K562 (cell line): Measurements from ENCODE around the gene FADS6.

Source experiments
- CREB1 ChIP-seq, 2 experiments: sonication (generic) in 1 of 2; formaldehyde crosslinking in 1 of 2; IDR thresholded peaks; 2 replicates each; pipeline versions ENCODE4 v1.6.1 to v1.8.0; 2012 to 2022; ENCODE audit warnings: inconsistent platforms in 1 of 2, mild to moderate bottlenecking in 1 of 2, missing genetic modification reagents in 1 of 2, moderate library complexity in 1 of 2
- NR2C2 ChIP-seq, 2 experiments: fragments of 200-800 bp in 1 of 2; sonication (Bioruptor generic) in 1 of 2; sonication (generic) in 1 of 2; formaldehyde crosslinking in 1 of 2; IDR thresholded peaks; 2 replicates each; pipeline versions ENCODE4 v1.6.1 to v1.8.0; 2016 to 2022; ENCODE audit warnings: mild to moderate bottlenecking in 1 of 2, missing compliant biosample characterization in 1 of 2, missing genetic modification characterization in 1 of 2, missing genetic modification reagents in 1 of 2

DNA sequence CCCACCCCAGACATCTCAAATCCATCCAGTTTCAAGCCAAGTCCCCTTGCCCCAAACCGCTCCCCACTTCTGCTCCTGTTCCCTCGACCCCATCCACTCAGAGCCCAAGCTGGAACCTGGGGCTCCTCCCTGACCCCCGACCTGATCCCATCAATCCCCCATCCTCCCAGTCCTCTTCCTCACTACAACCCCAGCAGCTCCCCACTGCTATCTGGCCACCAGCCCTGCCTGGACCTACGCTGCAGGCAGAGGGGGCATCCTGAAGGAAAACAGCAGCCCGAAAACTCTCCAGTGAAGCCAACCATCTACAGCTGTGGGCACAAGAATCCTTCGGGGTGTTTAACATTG lies 24.6 kb downstream of the FADS6 start:
- TF ChIP-seq CREB1 (IDR thresholded peaks at IDR 0.05) (no peak), CREB1 (CRISPR knock-in tag; IDR thresholded peaks at IDR 0.05) (no peak), NR2C2 (CRISPR knock-in tag; IDR thresholded peaks at IDR 0.05) (no peak), NR2C2 (tag; IDR thresholded peaks at IDR 0.05) (no peak; the same call in 1 of the 2 replicates)
